ENCODE data around the gene CLASP2.

- TF ChIP-seq GATA3 (IDR thresholded peaks at IDR 0.05; ENCODE audit: low read depth, low read length) (no peak), GATA2 (IDR thresholded peaks at IDR 0.05; ENCODE audit: low read depth, low read length) (no peak)
Observed at GRCh38 chr3:33718595-33718907, 497 bp upstream of the CLASP2 start.
